SK-MEL-5 (cell line): Measurements from ENCODE around the gene CHRM5. TPM values are rescaled to one million over a fixed set of nuclear protein-coding genes. Genes with fewer than 3 reads are reported as not detected.
"Not testable (repeated sequence)": the region's sequence is repeated elsewhere in the genome, so short reads cannot be mapped to it uniquely, and the experiment has no call there.

Experiments
- DNase-seq: peaks from one replicate; pipeline ENCODE4 v3.0.0-alpha.2; 2016; ENCODE audit warnings: low read depth, low spot score
- in situ Hi-C: cut with HindIII; loops from 2 replicates; pipeline ENCODE4 v1.10.0; 2016; ENCODE audit warnings: low sequenced_read_pairs, high pct_unique_total_duplicates, low pct_unique_long_range_greater_than_20kb
- total RNA-seq: library from RNA; depleted of rRNA; stranded (reverse); fragments of >200 nt; shearing (Covaris generic); gene quantifications from 2 replicates; pipeline ENCODE4 v1.2.3, GENCODE V29; 2014

The CHRM5 gene
- total RNA-seq, 1 experiment from 2014 or later, result not detected

GRCh38 chr15:33982516-33982915, 14.2 kb downstream of the CHRM5 start:
- in situ Hi-C loops, result loop anchor here (10.0 kb wide), 1 partner anchor 238 kb away; no protein-coding TSS in a partner anchor
- no peak for DNase-seq

- in situ Hi-C loops, result loop anchor here (10.0 kb wide), 1 partner anchor 240 kb away; no protein-coding TSS in a partner anchor
- DNase-seq, result peak; percentile 60
These were observed 17.0 kb downstream of the CHRM5 start for GRCh38 chr15:33985287-33985686.

GRCh38 chr15:33985751-33986150, 17.5 kb downstream of the CHRM5 start:
- in situ Hi-C loops, result loop anchor here (10.0 kb wide), 1 partner anchor 241 kb away; no protein-coding TSS in a partner anchor

GRCh38 chr15:33987444-33987843, 19.1 kb downstream of the CHRM5 start:
- in situ Hi-C loops, result loop anchor here (10.0 kb wide), 1 partner anchor 243 kb away; no protein-coding TSS in a partner anchor
- DNase-seq, result no peak

More at GRCh38 chr15:33985751-33986150, 17.5 kb downstream of the CHRM5 start:
- DNase-seq, result no peak

GRCh38 chr15:33988384-33988783, 20.1 kb downstream of the CHRM5 start:
- DNase-seq, result no peak
- in situ Hi-C loops, result loop anchor here (10.0 kb wide), 1 partner anchor 244 kb away; no protein-coding TSS in a partner anchor

- peak; percentile 74 for DNase-seq
- in situ Hi-C loops, result no loop called here
These were observed 25.8 kb downstream of the CHRM5 start for GRCh38 chr15:33994005-33994615.

GRCh38 chr15:33995666-33996065, 27.4 kb downstream of the CHRM5 start:
- in situ Hi-C loops, DNase-seq: not testable (repeated sequence)

GRCh38 chr15:34001536-34001935, 33.2 kb downstream of the CHRM5 start:
- in situ Hi-C loops, result no loop called here
- no peak for DNase-seq

- in situ Hi-C loops, result no loop called here
- no peak for DNase-seq
These were observed 38.1 kb downstream of the CHRM5 start for GRCh38 chr15:34006381-34006780.

GRCh38 chr15:34009656-34010055, 41.4 kb downstream of the CHRM5 start:
- no peak for DNase-seq
- in situ Hi-C loops, result no loop called here

GRCh38 chr15:34010921-34011320, 42.6 kb downstream of the CHRM5 start:
- DNase-seq, result no peak
- in situ Hi-C loops, result no loop called here

- in situ Hi-C loops, result no loop called here
- no peak for DNase-seq
These were observed 43.2 kb downstream of the CHRM5 start for GRCh38 chr15:34011481-34011880.

GRCh38 chr15:34012461-34013028, 44.2 kb downstream of the CHRM5 start:
- in situ Hi-C loops, result no loop called here
- DNase-seq, result no peak

- no peak for DNase-seq
- in situ Hi-C loops, result no loop called here
These were observed 45.4 kb downstream of the CHRM5 start for GRCh38 chr15:34013746-34014145.

GRCh38 chr15:34014556-34014955, 46.3 kb downstream of the CHRM5 start:
- no peak for DNase-seq
- in situ Hi-C loops, result no loop called here

GRCh38 chr15:34018021-34018645, 49.8 kb downstream of the CHRM5 start:
- DNase-seq, result no peak
- in situ Hi-C loops, result no loop called here

- DNase-seq, in situ Hi-C loops: not testable (repeated sequence)
These were observed 50.4 kb downstream of the CHRM5 start for GRCh38 chr15:34018738-34019137.

GRCh38 chr15:34019369-34019990, 51.2 kb downstream of the CHRM5 start:
- in situ Hi-C loops, result no loop called here
- no peak for DNase-seq
